VCaP (cell line): Measurements from ENCODE around the gene TSHZ2.

Experiments used
- H3K27ac ChIP-seq: fragments of 450-650 bp; 2 replicates; pipeline ENCODE4 v1.5.1; 2017
- CTCF ChIP-seq: fragments of 450-650 bp; conservative IDR thresholded peaks from 2 replicates; pipeline ENCODE4 v1.5.1; 2017; ENCODE audit warnings: mild to moderate bottlenecking, moderate library complexity

TSHZ2 gene

GRCh38 chr20:53195876-53196610, 223.9 kb downstream of the TSHZ2 start:
- H3K27ac ChIP-seq: no peak overlapping the region
- peak; percentile 28; the same call in 1 of the 2 replicates for TF ChIP-seq CTCF

GRCh38 chr20:53201588-53201987, 229.4 kb downstream of the TSHZ2 start:
- TF ChIP-seq CTCF: peak; percentile 39; the same call in 1 of the 2 replicates
- H3K27ac ChIP-seq: no peak overlapping the region

GRCh38 chr20:53202777-53203176, 230.6 kb downstream of the TSHZ2 start:
- no peak for TF ChIP-seq CTCF
- H3K27ac ChIP-seq: no peak overlapping the region

GRCh38 chr20:53205046-53205445, 232.9 kb downstream of the TSHZ2 start:
- no peak overlapping the region for H3K27ac ChIP-seq
- no peak for TF ChIP-seq CTCF

- no peak overlapping the region for H3K27ac ChIP-seq
- TF ChIP-seq CTCF: no peak
Measured at GRCh38 chr20:53208110-53208832, 236.1 kb downstream of the TSHZ2 start.

GRCh38 chr20:53210041-53210440, 237.9 kb downstream of the TSHZ2 start:
- no peak for TF ChIP-seq CTCF
- no peak overlapping the region for H3K27ac ChIP-seq

- H3K27ac ChIP-seq: no peak overlapping the region
- TF ChIP-seq CTCF: no peak
Measured at GRCh38 chr20:53210931-53211330, 238.8 kb downstream of the TSHZ2 start.
